ENCODE measurements around the gene RNF113A. TPM values are rescaled to one million over a fixed set of nuclear protein-coding genes. Genes with fewer than 3 reads are reported as not detected.

RNF113A gene
- total and polyA plus RNA-seq, 4 donors: 6.6 to 10.1 (median 8.5) TPM

DNA sequence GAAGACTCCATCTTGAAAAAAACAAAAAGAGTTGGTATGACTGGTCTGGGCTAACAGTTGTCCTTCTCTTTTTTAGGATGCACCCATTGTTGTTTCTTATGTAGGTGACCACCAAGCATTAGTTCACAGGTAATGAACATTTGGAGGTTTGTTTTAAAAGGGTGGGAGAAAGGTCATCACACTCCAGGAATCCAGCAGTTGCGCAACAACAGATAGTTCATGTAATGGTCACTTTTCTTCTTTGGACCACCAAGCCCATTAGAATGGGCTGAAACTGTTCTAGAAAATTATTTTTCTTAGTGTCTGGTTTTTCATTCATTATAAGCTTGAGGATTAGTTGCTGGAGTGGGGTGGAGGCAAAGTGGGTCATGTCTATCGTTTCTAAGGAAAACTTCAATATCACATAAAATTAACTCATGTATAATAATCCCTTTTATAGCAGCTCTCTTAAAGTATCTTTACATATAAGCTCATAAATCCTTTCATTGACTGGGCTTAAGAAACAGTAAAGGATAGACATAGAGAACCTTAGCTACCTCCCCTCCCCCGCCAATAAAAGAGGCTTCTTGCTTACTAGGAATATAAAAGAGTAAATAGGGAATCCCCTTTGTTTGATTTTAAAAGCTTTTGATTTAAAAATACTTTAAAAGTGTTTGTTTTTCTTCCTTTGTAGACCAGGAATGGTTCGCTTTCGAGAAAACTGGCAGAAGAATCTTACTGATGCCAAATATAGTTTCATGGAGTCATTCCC is 48.5 kb upstream of the RNF113A start:
- TF ChIP-seq RXRA (IDR thresholded peaks at IDR 0.05) (no peak), SP1 (IDR thresholded peaks at IDR 0.05) (no peak), NR2F2 (IDR thresholded peaks at IDR 0.05) (no peak)

DNA sequence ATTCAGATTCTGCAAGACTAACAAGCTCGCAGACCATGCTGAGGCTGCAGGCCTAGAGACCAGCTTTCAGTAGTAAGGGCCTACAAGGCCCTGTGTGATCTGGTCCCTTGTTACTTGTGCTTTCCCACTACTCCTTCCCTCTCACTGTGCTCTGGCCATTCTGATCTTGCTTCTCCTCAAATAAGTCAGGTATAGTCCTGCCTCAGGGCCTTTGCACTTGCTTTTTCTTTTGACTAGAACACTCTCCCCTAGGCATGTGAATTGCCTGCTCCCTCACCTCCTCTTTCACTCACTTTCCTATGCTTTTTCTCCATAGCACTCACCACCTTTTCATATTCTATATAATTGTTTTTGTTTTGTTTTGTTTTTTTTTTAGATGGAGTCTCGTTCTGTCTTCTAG is 46.3 kb upstream of the RNF113A start:
- Histone ChIP-seq H3K9ac (ENCODE audit: low read depth in 1 of 2, low read length in 2 of 2) (no peak overlapping the region), H3K36me3 (ENCODE audit: control insufficient read depth in 4 of 4, insufficient read depth in 3 of 4, low read depth in 1 of 4, low read length in 3 of 4) (no peaks in the 10 kb centered on the region), H3K27ac (ENCODE audit: low read depth in 1 of 2, low read length in 2 of 2) (no peak overlapping the region), H3K4me3 (ENCODE audit: low read depth in 1 of 3, low read length in 3 of 3) (no peak overlapping the region), H3K9me3 (ENCODE audit: control insufficient read depth in 4 of 4, low read length in 3 of 4) (no peaks in the 10 kb centered on the region), H3K27me3 (ENCODE audit: control insufficient read depth in 4 of 4, insufficient read depth in 4 of 4, low read length in 3 of 4) (no peaks in the 10 kb centered on the region), H3K4me1 (ENCODE audit: control insufficient read depth in 4 of 4, insufficient read depth in 4 of 4, low read length in 3 of 4) (no peaks in the 10 kb centered on the region)
- 98% methylated on average over 2 of the region's 2 CpGs for WGBS
- TF ChIP-seq RAD21 (IDR thresholded peaks at IDR 0.05) (no peak), FOXA2 (IDR thresholded peaks at IDR 0.05) (no peak), FOXA1 (IDR thresholded peaks at IDR 0.05) (no peak), EGR1 (IDR thresholded peaks at IDR 0.05; ENCODE audit: low read depth in 2 of 2) (no peak), GABPA (IDR thresholded peaks at IDR 0.05 in 1 of 2, conservative IDR thresholded peaks at IDR 0.05 in 1 of 2) (no peak), SP1 (IDR thresholded peaks at IDR 0.05) (no peak), HNF4A (conservative IDR thresholded peaks at IDR 0.05) (no peak), HNF4G (IDR thresholded peaks at IDR 0.05) (no peak), TAF1 (conservative IDR thresholded peaks at IDR 0.05) (no peak), JUND (IDR thresholded peaks at IDR 0.05) (no peak), YY1 (IDR thresholded peaks at IDR 0.05) (no peak), NR2F2 (IDR thresholded peaks at IDR 0.05) (no peak)
- TF ChIP-seq, protein P1, sequence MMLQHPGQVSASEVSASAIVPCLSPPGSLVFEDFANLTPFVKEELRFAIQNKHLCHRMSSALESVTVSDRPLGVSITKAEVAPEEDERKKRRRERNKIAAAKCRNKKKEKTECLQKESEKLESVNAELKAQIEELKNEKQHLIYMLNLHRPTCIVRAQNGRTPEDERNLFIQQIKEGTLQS (IDR thresholded peaks at IDR 0.05): no peak
- TF ChIP-seq, protein P2, sequence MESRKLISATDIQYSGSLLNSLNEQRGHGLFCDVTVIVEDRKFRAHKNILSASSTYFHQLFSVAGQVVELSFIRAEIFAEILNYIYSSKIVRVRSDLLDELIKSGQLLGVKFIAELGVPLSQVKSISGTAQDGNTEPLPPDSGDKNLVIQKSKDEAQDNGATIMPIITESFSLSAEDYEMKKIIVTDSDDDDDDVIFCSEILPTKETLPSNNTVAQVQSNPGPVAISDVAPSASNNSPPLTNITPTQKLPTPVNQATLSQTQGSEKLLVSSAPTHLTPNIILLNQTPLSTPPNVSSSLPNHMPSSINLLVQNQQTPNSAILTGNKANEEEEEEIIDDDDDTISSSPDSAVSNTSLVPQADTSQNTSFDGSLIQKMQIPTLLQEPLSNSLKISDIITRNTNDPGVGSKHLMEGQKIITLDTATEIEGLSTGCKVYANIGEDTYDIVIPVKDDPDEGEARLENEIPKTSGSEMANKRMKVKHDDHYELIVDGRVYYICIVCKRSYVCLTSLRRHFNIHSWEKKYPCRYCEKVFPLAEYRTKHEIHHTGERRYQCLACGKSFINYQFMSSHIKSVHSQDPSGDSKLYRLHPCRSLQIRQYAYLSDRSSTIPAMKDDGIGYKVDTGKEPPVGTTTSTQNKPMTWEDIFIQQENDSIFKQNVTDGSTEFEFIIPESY (IDR thresholded peaks at IDR 0.05): no peak
- TF ChIP-seq, protein P3, sequence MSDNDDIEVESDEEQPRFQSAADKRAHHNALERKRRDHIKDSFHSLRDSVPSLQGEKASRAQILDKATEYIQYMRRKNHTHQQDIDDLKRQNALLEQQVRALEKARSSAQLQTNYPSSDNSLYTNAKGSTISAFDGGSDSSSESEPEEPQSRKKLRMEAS (IDR thresholded peaks at IDR 0.05): no peak
- TF ChIP-seq, protein P4, sequence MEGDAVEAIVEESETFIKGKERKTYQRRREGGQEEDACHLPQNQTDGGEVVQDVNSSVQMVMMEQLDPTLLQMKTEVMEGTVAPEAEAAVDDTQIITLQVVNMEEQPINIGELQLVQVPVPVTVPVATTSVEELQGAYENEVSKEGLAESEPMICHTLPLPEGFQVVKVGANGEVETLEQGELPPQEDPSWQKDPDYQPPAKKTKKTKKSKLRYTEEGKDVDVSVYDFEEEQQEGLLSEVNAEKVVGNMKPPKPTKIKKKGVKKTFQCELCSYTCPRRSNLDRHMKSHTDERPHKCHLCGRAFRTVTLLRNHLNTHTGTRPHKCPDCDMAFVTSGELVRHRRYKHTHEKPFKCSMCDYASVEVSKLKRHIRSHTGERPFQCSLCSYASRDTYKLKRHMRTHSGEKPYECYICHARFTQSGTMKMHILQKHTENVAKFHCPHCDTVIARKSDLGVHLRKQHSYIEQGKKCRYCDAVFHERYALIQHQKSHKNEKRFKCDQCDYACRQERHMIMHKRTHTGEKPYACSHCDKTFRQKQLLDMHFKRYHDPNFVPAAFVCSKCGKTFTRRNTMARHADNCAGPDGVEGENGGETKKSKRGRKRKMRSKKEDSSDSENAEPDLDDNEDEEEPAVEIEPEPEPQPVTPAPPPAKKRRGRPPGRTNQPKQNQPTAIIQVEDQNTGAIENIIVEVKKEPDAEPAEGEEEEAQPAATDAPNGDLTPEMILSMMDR (IDR thresholded peaks at IDR 0.05; ENCODE audit: low read depth, low read length, missing input control): no peak
- TF ChIP-seq, protein P5, sequence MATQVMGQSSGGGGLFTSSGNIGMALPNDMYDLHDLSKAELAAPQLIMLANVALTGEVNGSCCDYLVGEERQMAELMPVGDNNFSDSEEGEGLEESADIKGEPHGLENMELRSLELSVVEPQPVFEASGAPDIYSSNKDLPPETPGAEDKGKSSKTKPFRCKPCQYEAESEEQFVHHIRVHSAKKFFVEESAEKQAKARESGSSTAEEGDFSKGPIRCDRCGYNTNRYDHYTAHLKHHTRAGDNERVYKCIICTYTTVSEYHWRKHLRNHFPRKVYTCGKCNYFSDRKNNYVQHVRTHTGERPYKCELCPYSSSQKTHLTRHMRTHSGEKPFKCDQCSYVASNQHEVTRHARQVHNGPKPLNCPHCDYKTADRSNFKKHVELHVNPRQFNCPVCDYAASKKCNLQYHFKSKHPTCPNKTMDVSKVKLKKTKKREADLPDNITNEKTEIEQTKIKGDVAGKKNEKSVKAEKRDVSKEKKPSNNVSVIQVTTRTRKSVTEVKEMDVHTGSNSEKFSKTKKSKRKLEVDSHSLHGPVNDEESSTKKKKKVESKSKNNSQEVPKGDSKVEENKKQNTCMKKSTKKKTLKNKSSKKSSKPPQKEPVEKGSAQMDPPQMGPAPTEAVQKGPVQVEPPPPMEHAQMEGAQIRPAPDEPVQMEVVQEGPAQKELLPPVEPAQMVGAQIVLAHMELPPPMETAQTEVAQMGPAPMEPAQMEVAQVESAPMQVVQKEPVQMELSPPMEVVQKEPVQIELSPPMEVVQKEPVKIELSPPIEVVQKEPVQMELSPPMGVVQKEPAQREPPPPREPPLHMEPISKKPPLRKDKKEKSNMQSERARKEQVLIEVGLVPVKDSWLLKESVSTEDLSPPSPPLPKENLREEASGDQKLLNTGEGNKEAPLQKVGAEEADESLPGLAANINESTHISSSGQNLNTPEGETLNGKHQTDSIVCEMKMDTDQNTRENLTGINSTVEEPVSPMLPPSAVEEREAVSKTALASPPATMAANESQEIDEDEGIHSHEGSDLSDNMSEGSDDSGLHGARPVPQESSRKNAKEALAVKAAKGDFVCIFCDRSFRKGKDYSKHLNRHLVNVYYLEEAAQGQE (IDR thresholded peaks at IDR 0.05): no peak
- DNase-seq (ENCODE audit: low spot score): no peak

More for the DNA sequence above, 48.5 kb upstream of the RNF113A start:
- Histone ChIP-seq H3K9me3 (ENCODE audit: control insufficient read depth in 4 of 4, low read length in 3 of 4) (no peaks in the 10 kb centered on the region), H3K4me1 (ENCODE audit: control insufficient read depth in 4 of 4, insufficient read depth in 4 of 4, low read length in 3 of 4) (no peaks in the 10 kb centered on the region), H3K27me3 (ENCODE audit: control insufficient read depth in 4 of 4, insufficient read depth in 4 of 4, low read length in 3 of 4) (no peaks in the 10 kb centered on the region), H3K27ac (ENCODE audit: low read depth in 1 of 2, low read length in 2 of 2) (no peak overlapping the region), H3K9ac (ENCODE audit: low read depth in 1 of 2, low read length in 2 of 2) (no peak overlapping the region), H3K36me3 (ENCODE audit: control insufficient read depth in 4 of 4, insufficient read depth in 3 of 4, low read depth in 1 of 4, low read length in 3 of 4) (peaks cover 0 to 5% (median 1%) of the 10 kb centered on the region in 4 donors), H3K4me3 (ENCODE audit: low read depth in 1 of 3, low read length in 3 of 3) (no peak overlapping the region)
- 94% methylated on average over 5 of the region's 5 CpGs for WGBS
- DNase-seq (ENCODE audit: low spot score): no peak

Data from liver (tissue), 9 donors.